ENCODE data around the gene FER.
"Not testable (repeated sequence)": the region's sequence is repeated elsewhere in the genome, so short reads cannot be mapped to it uniquely, and the experiment has no call there.

The FER gene

DNA sequence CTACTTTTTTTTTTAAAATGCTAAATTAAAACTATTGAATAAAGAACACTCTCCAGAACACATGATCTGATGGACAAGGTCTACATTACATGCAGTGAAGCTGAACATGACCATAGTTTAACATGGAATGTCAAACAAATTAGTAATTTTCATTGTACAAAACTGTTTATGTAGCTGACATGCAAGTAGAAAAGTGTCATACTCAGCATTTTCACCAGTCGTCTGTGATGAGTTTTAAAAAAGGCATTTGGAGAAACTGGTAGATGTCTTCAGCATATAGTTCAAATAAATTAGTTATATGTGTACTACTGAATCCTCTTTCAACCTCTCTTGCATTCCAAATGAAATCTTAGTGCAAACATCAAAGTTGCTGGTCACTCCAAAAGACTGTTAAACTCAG is 301.9 kb downstream of the FER start:
- Histone ChIP-seq H3K27ac (ENCODE audit: insufficient read depth, low read depth, low read length, poor library complexity, severe bottlenecking) (no peak overlapping the region), H3K27me3 (ENCODE audit: control insufficient read depth, insufficient read depth, low read length, poor library complexity, severe bottlenecking) (no peaks in the 10 kb centered on the region), H3K36me3 (ENCODE audit: control insufficient read depth, insufficient read depth, low read length) (no peaks in the 10 kb centered on the region), H3K4me1 (ENCODE audit: control insufficient read depth, insufficient read depth, low read length) (no peaks in the 10 kb centered on the region), H3K4me3 (ENCODE audit: insufficient read depth, low read depth, low read length) (no peak overlapping the region), H3K9me3 (ENCODE audit: control insufficient read depth, low read length) (no peaks in the 10 kb centered on the region)
- 67 to 100% methylated on average over 1 of the region's 1 CpG for WGBS, 2 experiments

DNA sequence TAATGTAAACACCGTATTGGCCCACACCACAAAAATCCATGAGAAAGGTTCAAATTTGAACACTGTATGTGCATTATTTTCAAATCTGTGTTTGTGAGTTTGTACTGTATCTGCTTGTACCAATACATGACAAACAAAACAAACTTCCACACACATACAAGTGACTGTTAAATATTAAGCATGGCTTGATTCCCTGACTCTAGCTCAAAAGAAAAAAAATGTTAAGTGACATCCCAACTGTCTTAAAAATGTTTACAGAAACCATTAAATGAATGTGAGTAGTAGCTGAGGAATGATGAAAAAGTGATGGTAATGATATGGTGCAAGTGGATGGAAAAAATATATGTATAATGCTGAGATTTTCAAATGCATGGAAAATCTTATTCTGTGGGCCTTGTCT is 302.6 kb downstream of the FER start:
- not testable (repeated sequence) for H3K4me1 ChIP-seq (ENCODE audit: control insufficient read depth, insufficient read depth, low read length); H3K27me3 ChIP-seq (ENCODE audit: control insufficient read depth, insufficient read depth, low read length, poor library complexity, severe bottlenecking); H3K9me3 ChIP-seq (ENCODE audit: control insufficient read depth, low read length); H3K4me3 ChIP-seq (ENCODE audit: insufficient read depth, low read depth, low read length); H3K36me3 ChIP-seq (ENCODE audit: control insufficient read depth, insufficient read depth, low read length); H3K27ac ChIP-seq (ENCODE audit: insufficient read depth, low read depth, low read length, poor library complexity, severe bottlenecking)
- 100% methylated on average over 1 of the region's 1 CpG; no CpG with 5 or more reads in 1 of the 2 experiments for WGBS, 2 experiments

DNA sequence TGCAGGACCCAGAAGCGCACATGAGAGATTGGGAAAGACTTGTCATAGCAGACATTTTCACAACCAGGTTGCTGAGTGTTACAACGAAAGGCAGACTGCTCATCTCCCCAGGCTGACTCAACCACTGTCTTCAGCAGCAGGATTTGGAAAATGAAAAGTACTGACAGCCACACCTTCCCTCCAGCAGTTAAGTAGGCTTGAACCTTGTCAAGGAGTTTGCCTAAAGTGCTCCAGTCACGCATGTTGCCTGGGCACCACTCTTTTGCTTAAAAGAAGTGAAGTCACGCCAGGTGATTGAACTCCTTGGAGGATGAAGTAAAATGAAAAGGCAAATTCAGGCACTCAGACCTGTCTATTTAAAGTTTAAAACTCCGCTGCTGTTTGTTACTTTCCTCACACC is 304.5 kb downstream of the FER start:
- not testable (repeated sequence) for H3K36me3 ChIP-seq (ENCODE audit: control insufficient read depth, insufficient read depth, low read length); H3K4me1 ChIP-seq (ENCODE audit: control insufficient read depth, insufficient read depth, low read length); H3K9me3 ChIP-seq (ENCODE audit: control insufficient read depth, low read length); H3K4me3 ChIP-seq (ENCODE audit: insufficient read depth, low read depth, low read length); H3K27me3 ChIP-seq (ENCODE audit: control insufficient read depth, insufficient read depth, low read length, poor library complexity, severe bottlenecking); H3K27ac ChIP-seq (ENCODE audit: insufficient read depth, low read depth, low read length, poor library complexity, severe bottlenecking)
- WGBS, 2 experiments = 96 to 99% methylated on average over 4 to 5 of the region's 5 CpGs

DNA sequence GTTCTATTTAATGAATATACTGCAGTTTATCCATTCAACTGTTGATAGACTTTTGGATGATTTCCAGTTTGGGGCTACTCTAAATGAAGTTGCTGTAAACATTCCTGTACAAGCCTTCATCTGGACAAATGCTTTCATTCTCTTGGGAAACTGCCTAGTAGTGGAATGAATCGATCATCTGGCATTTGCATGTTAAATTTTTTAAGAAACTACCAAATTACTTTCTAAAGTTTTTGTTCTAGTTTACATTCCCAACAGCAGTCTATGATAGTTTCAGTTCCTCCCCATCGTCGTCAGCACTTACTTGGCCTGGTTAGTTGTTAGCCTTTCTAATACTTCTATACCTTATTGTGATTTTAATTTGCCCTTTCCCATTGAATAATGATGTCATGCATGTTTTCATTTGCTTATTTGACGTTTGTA is 306.3 kb downstream of the FER start:
- Histone ChIP-seq H3K27ac (ENCODE audit: insufficient read depth, low read depth, low read length, poor library complexity, severe bottlenecking) (no peak overlapping the region), H3K4me1 (ENCODE audit: control insufficient read depth, insufficient read depth, low read length) (no peaks in the 10 kb centered on the region), H3K4me3 (ENCODE audit: insufficient read depth, low read depth, low read length) (no peak overlapping the region), H3K9me3 (ENCODE audit: control insufficient read depth, low read length) (no peaks in the 10 kb centered on the region), H3K27me3 (ENCODE audit: control insufficient read depth, insufficient read depth, low read length, poor library complexity, severe bottlenecking) (no peaks in the 10 kb centered on the region), H3K36me3 (ENCODE audit: control insufficient read depth, insufficient read depth, low read length) (no peaks in the 10 kb centered on the region)
- WGBS, 2 experiments = 94 to 95% methylated on average over 2 to 4 of the region's 4 CpGs

DNA sequence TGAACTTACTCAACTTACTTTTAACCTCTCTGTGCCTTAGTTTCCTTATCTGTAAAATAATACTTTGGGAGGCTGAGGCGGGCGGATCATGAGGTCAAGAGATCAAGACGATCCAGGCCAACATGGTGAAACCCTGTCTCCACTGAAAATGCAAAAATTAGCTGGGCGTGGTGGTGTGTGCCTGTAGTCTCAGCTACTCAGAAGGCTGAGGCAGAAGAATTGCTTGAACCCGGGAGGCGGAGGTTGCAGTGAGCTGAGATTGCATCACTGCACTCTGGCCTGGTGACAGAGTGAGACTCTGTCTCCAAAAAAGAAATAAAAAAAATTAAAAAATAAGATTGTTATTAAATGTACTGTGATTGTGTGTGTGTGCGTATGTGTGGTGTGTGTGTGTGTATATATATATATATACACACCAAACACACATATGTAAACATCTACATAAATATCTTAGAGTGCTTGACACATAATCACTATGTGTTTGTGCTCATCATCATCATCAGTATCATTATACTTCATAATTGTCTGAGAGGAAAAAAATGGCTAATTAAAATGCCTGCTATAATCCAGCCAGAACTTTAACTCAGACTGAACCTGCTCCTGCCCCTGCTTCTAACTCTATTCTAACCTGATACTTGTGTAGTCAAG is 312.8 kb downstream of the FER start:
- no peak overlapping the region for H3K4me3 ChIP-seq (ENCODE audit: insufficient read depth, low read depth, low read length)
- H3K27me3 ChIP-seq (ENCODE audit: control insufficient read depth, insufficient read depth, low read length, poor library complexity, severe bottlenecking) = no peaks in the 10 kb centered on the region
- no peaks in the 10 kb centered on the region for H3K9me3 ChIP-seq (ENCODE audit: control insufficient read depth, low read length)
- H3K36me3 ChIP-seq (ENCODE audit: control insufficient read depth, insufficient read depth, low read length) = no peaks in the 10 kb centered on the region
- H3K4me1 ChIP-seq (ENCODE audit: control insufficient read depth, insufficient read depth, low read length) = no peaks in the 10 kb centered on the region
- 89 to 93% methylated on average over 5 to 6 of the region's 7 CpGs for WGBS, 2 experiments
- no peak overlapping the region for H3K27ac ChIP-seq (ENCODE audit: insufficient read depth, low read depth, low read length, poor library complexity, severe bottlenecking)

DNA sequence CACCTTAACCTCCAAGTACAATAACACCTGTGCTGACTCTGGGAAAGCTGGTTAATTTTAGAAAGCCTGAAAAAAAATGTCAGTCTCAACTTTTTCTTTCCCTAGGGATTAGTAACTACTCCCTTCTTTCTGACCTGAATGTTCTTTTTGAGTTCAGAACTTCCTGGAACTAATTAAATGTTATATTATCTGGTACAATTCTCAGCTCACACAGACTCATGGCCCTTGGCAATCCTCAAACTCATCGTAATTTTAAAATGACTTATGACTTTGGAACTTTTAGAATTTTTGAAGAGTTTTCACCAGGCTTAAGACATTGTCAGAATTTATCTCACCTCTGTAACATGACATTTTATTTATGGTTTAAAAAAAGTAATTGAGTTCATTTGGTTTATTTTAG is 315.0 kb downstream of the FER start:
- no peak overlapping the region for H3K4me3 ChIP-seq (ENCODE audit: insufficient read depth, low read depth, low read length)
- WGBS, 2 experiments = 100% methylated on average over 1 of the region's 1 CpG; no CpG with 5 or more reads in 1 of the 2 experiments
- H3K27ac ChIP-seq (ENCODE audit: insufficient read depth, low read depth, low read length, poor library complexity, severe bottlenecking) = no peak overlapping the region
- H3K36me3 ChIP-seq (ENCODE audit: control insufficient read depth, insufficient read depth, low read length) = no peaks in the 10 kb centered on the region
- no peaks in the 10 kb centered on the region for H3K4me1 ChIP-seq (ENCODE audit: control insufficient read depth, insufficient read depth, low read length)
- H3K9me3 ChIP-seq (ENCODE audit: control insufficient read depth, low read length) = no peaks in the 10 kb centered on the region
- H3K27me3 ChIP-seq (ENCODE audit: control insufficient read depth, insufficient read depth, low read length, poor library complexity, severe bottlenecking) = no peaks in the 10 kb centered on the region

DNA sequence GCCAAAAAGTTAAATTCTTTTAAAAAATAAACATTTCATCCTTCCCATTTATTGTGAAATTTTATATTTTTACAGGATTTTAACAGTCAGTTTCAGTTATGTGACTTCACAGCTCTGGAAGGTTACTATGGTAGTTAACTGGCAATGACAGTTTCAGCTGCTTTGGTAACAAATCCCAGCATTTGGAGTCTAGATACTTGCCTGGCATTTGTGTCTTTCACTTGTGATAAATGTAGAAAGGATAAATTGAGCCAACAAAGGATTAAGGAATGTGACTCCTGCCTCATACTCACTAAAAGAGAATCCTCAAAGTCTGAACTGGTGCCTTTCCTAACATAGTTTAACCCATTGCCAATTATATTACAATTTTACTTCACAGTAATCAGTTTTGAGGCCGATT is 315.5 kb downstream of the FER start:
- Histone ChIP-seq H3K4me3 (ENCODE audit: insufficient read depth, low read depth, low read length) (no peak overlapping the region), H3K27ac (ENCODE audit: insufficient read depth, low read depth, low read length, poor library complexity, severe bottlenecking) (no peak overlapping the region)
- WGBS, 2 experiments = 100% methylated on average over 1 of the region's 1 CpG; no CpG with 5 or more reads in 1 of the 2 experiments

DNA sequence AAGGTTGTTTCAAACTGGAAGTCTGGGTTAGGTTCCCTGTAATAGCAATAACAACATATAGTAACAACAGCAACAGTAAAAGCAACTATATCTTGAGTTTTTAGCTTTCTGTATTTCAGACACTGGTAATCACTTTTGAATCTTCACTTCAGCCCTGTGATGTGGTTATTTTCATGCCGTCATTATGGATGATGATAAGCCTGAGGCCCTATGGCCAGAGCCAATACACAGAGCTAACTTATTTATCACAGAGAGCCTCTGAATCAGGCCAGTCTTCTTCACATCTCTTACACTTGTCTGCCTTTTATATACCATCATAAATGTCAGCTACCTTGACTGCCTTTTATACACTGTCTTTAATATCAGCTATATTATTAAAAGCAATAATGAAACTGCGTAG is 329.0 kb downstream of the FER start:
- Histone ChIP-seq H3K4me3 (ENCODE audit: insufficient read depth, low read depth, low read length) (no peak overlapping the region), H3K9me3 (ENCODE audit: control insufficient read depth, low read length) (no peaks in the 10 kb centered on the region), H3K27me3 (ENCODE audit: control insufficient read depth, insufficient read depth, low read length, poor library complexity, severe bottlenecking) (no peaks in the 10 kb centered on the region), H3K27ac (ENCODE audit: insufficient read depth, low read depth, low read length, poor library complexity, severe bottlenecking) (no peak overlapping the region), H3K36me3 (ENCODE audit: control insufficient read depth, insufficient read depth, low read length) (no peaks in the 10 kb centered on the region), H3K4me1 (ENCODE audit: control insufficient read depth, insufficient read depth, low read length) (no peaks in the 10 kb centered on the region)
- WGBS, 2 experiments = 92 to 98% methylated on average over 2 of the region's 2 CpGs

More for the DNA sequence above, 315.5 kb downstream of the FER start:
- Histone ChIP-seq H3K9me3 (ENCODE audit: control insufficient read depth, low read length) (no peaks in the 10 kb centered on the region), H3K4me1 (ENCODE audit: control insufficient read depth, insufficient read depth, low read length) (no peaks in the 10 kb centered on the region), H3K27me3 (ENCODE audit: control insufficient read depth, insufficient read depth, low read length, poor library complexity, severe bottlenecking) (no peaks in the 10 kb centered on the region), H3K36me3 (ENCODE audit: control insufficient read depth, insufficient read depth, low read length) (no peaks in the 10 kb centered on the region)

DNA sequence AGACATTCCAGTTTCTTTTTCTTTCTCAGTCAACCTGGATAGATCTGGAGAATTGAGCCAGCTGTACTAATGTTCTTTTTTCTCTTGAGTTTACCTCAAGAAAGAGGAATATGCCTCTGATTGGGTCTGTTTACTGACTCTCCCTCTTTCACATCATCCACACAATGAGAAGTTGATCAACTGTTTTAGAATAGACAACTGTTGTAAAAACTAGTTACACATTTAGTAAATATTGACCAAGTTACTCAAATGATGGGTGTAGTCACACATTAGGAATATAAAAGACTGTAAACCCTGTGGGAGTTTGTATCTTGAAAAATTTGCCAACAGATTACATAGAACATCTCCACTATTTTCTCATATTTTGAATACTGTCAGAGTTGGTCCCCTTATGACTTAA is 330.8 kb downstream of the FER start:
- no peaks in the 10 kb centered on the region for H3K36me3 ChIP-seq (ENCODE audit: control insufficient read depth, insufficient read depth, low read length)
- H3K4me3 ChIP-seq (ENCODE audit: insufficient read depth, low read depth, low read length) = no peak overlapping the region
- H3K27ac ChIP-seq (ENCODE audit: insufficient read depth, low read depth, low read length, poor library complexity, severe bottlenecking) = no peak overlapping the region
- H3K9me3 ChIP-seq (ENCODE audit: control insufficient read depth, low read length) = no peaks in the 10 kb centered on the region
- H3K27me3 ChIP-seq (ENCODE audit: control insufficient read depth, insufficient read depth, low read length, poor library complexity, severe bottlenecking) = no peaks in the 10 kb centered on the region
- no peaks in the 10 kb centered on the region for H3K4me1 ChIP-seq (ENCODE audit: control insufficient read depth, insufficient read depth, low read length)

DNA sequence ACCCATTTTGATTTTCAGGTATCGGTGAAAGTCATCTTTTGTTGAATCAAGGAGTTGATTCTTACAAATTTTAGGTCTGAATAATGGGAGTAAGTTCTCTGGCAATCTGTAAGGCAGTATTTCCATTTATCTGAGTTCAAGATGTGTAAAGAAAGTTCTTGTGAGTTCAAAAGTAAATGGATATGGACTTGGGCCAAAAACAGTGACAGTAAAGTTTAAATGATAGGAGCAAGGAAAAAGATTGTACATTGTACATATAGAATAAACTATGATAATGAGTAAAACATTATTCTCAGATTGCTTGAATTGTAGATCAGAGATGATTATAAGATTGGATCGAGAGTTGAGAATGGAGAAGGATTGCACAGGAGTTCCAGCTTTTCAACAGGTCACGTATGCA is 332.8 kb downstream of the FER start:
- WGBS, 2 experiments = 68 to 77% methylated on average over 3 of the region's 3 CpGs
- no peaks in the 10 kb centered on the region for H3K4me1 ChIP-seq (ENCODE audit: control insufficient read depth, insufficient read depth, low read length)
- no peak overlapping the region for H3K27ac ChIP-seq (ENCODE audit: insufficient read depth, low read depth, low read length, poor library complexity, severe bottlenecking)
- no peaks in the 10 kb centered on the region for H3K36me3 ChIP-seq (ENCODE audit: control insufficient read depth, insufficient read depth, low read length)
- no peaks in the 10 kb centered on the region for H3K9me3 ChIP-seq (ENCODE audit: control insufficient read depth, low read length)
- no peak overlapping the region for H3K4me3 ChIP-seq (ENCODE audit: insufficient read depth, low read depth, low read length)
- no peaks in the 10 kb centered on the region for H3K27me3 ChIP-seq (ENCODE audit: control insufficient read depth, insufficient read depth, low read length, poor library complexity, severe bottlenecking)

DNA sequence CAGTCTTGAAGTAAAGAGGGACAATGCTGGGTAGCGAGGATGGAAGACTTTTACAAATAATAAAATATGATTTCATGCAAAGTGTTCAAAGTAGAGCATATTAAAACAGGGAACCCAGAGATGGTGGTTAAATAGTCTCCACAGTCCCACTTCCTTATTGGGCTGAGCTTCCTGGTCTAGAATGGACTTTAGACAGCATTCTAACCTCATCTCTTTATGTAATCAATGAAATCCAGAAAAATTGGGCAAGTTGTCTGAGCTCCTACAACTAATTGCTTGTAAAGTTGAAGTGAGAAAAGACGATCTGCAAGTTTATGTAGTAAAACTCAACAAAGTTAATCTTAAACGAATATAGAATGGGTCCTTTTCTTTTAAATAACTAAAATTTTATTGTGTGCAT is 333.2 kb downstream of the FER start:
- Histone ChIP-seq H3K9me3 (ENCODE audit: control insufficient read depth, low read length) (no peaks in the 10 kb centered on the region), H3K4me3 (ENCODE audit: insufficient read depth, low read depth, low read length) (no peak overlapping the region), H3K27me3 (ENCODE audit: control insufficient read depth, insufficient read depth, low read length, poor library complexity, severe bottlenecking) (no peaks in the 10 kb centered on the region), H3K27ac (ENCODE audit: insufficient read depth, low read depth, low read length, poor library complexity, severe bottlenecking) (no peak overlapping the region), H3K36me3 (ENCODE audit: control insufficient read depth, insufficient read depth, low read length) (no peaks in the 10 kb centered on the region), H3K4me1 (ENCODE audit: control insufficient read depth, insufficient read depth, low read length) (no peaks in the 10 kb centered on the region)
- WGBS, 2 experiments = 93% methylated on average over 3 of the region's 3 CpGs; no CpG with 5 or more reads in 1 of the 2 experiments
